Loucy (cell line): ENCODE measurements around the gene RDM1.

ENCODE experiments used
- CTCF ChIP-seq: fragments of 200-600 bp; sonication (generic); conservative IDR thresholded peaks from 2 replicates; pipeline ENCODE4 v1.5.1; 2014; ENCODE audit warnings: mild to moderate bottlenecking, antibody characterized with exemption, low read length
- EZH2phosphoT487 ChIP-seq: fragments of 200-600 bp; IDR thresholded peaks from 2 replicates; pipeline ENCODE4 v1.6.1; 2018; ENCODE audit warnings: antibody characterized with exemption, mild to moderate bottlenecking, moderate library complexity, borderline replicate concordance

- TF ChIP-seq CTCF (no peak), EZH2phosphoT487 (no peak)
Measured at GRCh38 chr17:35943537-35943936, 13.0 kb upstream of the RDM1 start, which contains the start of gene LYZL6.
